Activated B cell treated with CpG ODN at 0.5 μM for 24 hours (primary cell): ENCODE measurements around the gene POU5F1. TPM values are rescaled to one million over a fixed set of nuclear protein-coding genes. Genes with fewer than 3 reads are reported as not detected.

Experiments
- ATAC-seq: fragments of 200-7000 bp; cut with Tn5 transposase; one replicate; pipeline ENCODE4 v1.10.0; 2021; ENCODE audit warnings: low read depth, mild to moderate bottlenecking, moderate library complexity
- CTCF ChIA-PET: fragments of 350-600 bp; sonication (Branson Sonifier 250); formaldehyde crosslinking; loops from one replicate; lab custom pipeline; 2021; ENCODE audit warnings: antibody characterized with exemption; lab: Charles Lee
- POLR2A ChIA-PET: fragments of 350-600 bp; sonication (Branson Sonifier 250); formaldehyde crosslinking; loops from one replicate; lab custom pipeline; 2021; ENCODE audit warnings: antibody characterized with exemption; lab: Charles Lee
- DNase-seq: peaks from one replicate; pipeline ENCODE4 v3.0.0; 2022
- H3K27ac Mint-ChIP-seq: one replicate; pipeline ENCODE4 v1.8.0; 2020; ENCODE audit warnings: mixed read lengths
- H3K27me3 Mint-ChIP-seq: one replicate; pipeline ENCODE4 v1.8.0; 2021; ENCODE audit warnings: mixed read lengths
- H3K36me3 Mint-ChIP-seq: one replicate; pipeline ENCODE4 v1.8.0; 2021; ENCODE audit warnings: low read depth, mixed read lengths
- H3K4me1 Mint-ChIP-seq: one replicate; pipeline ENCODE4 v1.8.0; 2021; ENCODE audit warnings: mixed read lengths
- H3K4me3 Mint-ChIP-seq: one replicate; pipeline ENCODE4 v1.8.0; 2020; ENCODE audit warnings: mild to moderate bottlenecking, mixed read lengths
- H3K9me3 Mint-ChIP-seq: one replicate; pipeline ENCODE4 v1.8.0; 2020; ENCODE audit warnings: mixed read lengths
- CTCF ChIP-seq: fragments of 200-600 bp; IDR thresholded peaks from one replicate; pipeline ENCODE4 v1.8.0; 2022; ENCODE audit warnings: antibody characterized with exemption, mild to moderate bottlenecking
- intact Hi-C: fragments of 100-400 bp; cut with micrococcal nuclease; formaldehyde crosslinking; loops from one replicate; pipeline ENCODE4 v1.15.1; 2024
- total RNA-seq: library from RNA; stranded (reverse); gene quantifications from 2 replicates; pipeline ENCODE4 v1.2.3, GENCODE V29; 2022

The POU5F1 gene
- total RNA-seq, 1 donor from 2014 or later = 4.7 TPM

- intact Hi-C loops = no loop called here
- POLR2A ChIA-PET = interaction anchor here (0.8 kb wide), 1 partner anchor 51 kb away, joined by 6 read pairs; no protein-coding TSS in a partner anchor
- no peaks in the 10 kb centered on the region for H3K27me3 Mint-ChIP-seq
- DNase-seq (no peak), ATAC-seq (no peak)
- H3K9me3 Mint-ChIP-seq = no peaks in the 10 kb centered on the region
- no peak overlapping the region for H3K4me3 Mint-ChIP-seq
- H3K4me1 Mint-ChIP-seq = peaks cover 13% of the 10 kb centered on the region
- H3K36me3 Mint-ChIP-seq = peaks cover 41% of the 10 kb centered on the region
- H3K27ac Mint-ChIP-seq = no peak overlapping the region
- CTCF ChIA-PET = no interaction called here
- no peak for TF ChIP-seq CTCF
Measured at GRCh38 chr6:31152781-31153180, 17.7 kb downstream of the POU5F1 start.

- POLR2A ChIA-PET = interaction anchor here (0.6 kb wide), 1 partner anchor 250 kb away, joined by 7 read pairs; no protein-coding TSS in a partner anchor
- H3K4me1 Mint-ChIP-seq = peaks cover 3% of the 10 kb centered on the region
- peaks cover 55% of the 10 kb centered on the region for H3K36me3 Mint-ChIP-seq
- no peak overlapping the region for H3K4me3 Mint-ChIP-seq
- no peak for DNase-seq
- H3K9me3 Mint-ChIP-seq = no peaks in the 10 kb centered on the region
- intact Hi-C loops = no loop called here
- no peak overlapping the region for H3K27ac Mint-ChIP-seq
- CTCF ChIA-PET = interaction anchor here (0.6 kb wide), 1 partner anchor 737 kb away, joined by 3 read pairs; no protein-coding TSS in a partner anchor
- ATAC-seq = no peak
- no peaks in the 10 kb centered on the region for H3K27me3 Mint-ChIP-seq
- no peak for TF ChIP-seq CTCF
Measured at GRCh38 chr6:31149827-31150447, 20.5 kb downstream of the POU5F1 start.

- Mint-ChIP-seq H3K4me3 (no peak overlapping the region), H3K4me1 (peaks cover 3% of the 10 kb centered on the region), H3K9me3 (no peaks in the 10 kb centered on the region), H3K27me3 (no peaks in the 10 kb centered on the region), H3K27ac (no peak overlapping the region), H3K36me3 (peaks cover 48% of the 10 kb centered on the region)
- DNase-seq (no peak), ATAC-seq (no peak)
- no peak for TF ChIP-seq CTCF
- POLR2A ChIA-PET = interaction anchor here (1.0 kb wide), 1 partner anchor 13 kb away, joined by 4 read pairs; the partner anchor contains the start of gene TCF19
- CTCF ChIA-PET = interaction anchor here (1.0 to 3.1 kb wide), 3 partner anchors 8 to 299 kb away, joined by 3 to 10 read pairs (median 3); no protein-coding TSS in a partner anchor
- intact Hi-C loops = no loop called here
Measured at GRCh38 chr6:31145386-31145785, 25.1 kb downstream of the POU5F1 start.

DNA sequence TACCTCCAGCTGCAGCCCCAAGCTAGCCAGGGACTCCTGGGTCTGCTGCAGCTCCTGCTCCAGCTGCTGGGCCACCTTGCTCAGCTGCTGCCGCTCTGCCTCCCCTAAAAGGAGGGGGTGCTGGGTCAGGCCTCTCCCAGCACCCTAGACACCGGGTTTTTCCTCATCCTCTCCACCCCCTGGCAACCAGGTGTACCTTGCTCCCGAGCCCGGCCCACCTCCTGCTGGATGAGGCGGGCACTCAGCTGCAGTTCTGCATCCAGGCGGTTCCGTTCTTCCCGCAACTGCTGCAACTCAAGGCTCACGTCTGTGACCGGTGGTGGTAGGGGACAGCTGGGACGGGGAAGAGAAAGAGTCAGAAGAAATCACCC is 25.5 kb downstream of the POU5F1 start:
- no peak for ATAC-seq
- peaks cover 44% of the 10 kb centered on the region for H3K36me3 Mint-ChIP-seq
- no peak overlapping the region for H3K27ac Mint-ChIP-seq
- H3K4me3 Mint-ChIP-seq = no peak overlapping the region
- intact Hi-C loops = no loop called here
- no peaks in the 10 kb centered on the region for H3K9me3 Mint-ChIP-seq
- POLR2A ChIA-PET = interaction anchor here (1.0 kb wide), 1 partner anchor 14 kb away, joined by 4 read pairs; the partner anchor contains the start of gene TCF19
- no peak for TF ChIP-seq CTCF
- CTCF ChIA-PET = interaction anchor here (0.8 to 3.1 kb wide), 3 partner anchors 16 to 299 kb away, joined by 3 to 10 read pairs (median 3); no protein-coding TSS in a partner anchor
- no peaks in the 10 kb centered on the region for H3K27me3 Mint-ChIP-seq
- DNase-seq = no peak
- H3K4me1 Mint-ChIP-seq = peaks cover 3% of the 10 kb centered on the region

DNA sequence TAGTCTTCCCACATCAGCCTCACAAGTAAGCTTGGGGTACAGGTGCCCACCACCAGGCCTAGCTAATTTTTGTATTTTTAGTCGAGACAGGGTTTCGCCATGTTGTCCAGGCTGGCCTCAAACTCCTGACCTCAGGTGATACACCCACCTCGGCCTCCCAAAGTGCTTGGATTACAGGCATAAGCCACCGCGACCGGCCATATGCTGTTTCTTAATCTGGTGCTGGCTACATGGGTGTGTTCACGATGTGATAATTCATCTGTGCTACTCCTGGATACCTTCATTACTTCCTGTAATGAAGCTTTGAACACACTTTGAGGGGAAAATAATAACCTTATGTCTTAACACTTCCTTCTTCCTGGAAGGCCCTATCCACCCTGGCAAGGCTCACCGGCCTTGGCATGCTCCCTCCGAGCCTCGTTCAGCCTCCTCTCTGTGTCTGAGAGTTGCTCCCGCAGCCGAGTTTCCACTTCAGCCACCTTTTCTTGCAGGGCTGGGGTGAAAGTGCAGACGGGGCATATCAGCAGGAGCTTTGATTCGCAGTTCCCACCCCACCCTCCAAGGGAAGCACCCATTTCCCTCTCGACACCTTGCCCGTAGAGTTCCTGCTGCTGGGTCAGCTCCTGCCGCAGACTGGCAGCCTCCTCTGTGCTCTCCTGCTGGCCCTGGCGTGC is 26.0 kb downstream of the POU5F1 start:
- DNase-seq (no peak), ATAC-seq (no peak)
- ChIA-PET CTCF (interaction anchor here (0.8 to 3.1 kb wide), 5 partner anchors 10 to 222 kb away, joined by 3 to 10 read pairs (median 3); no protein-coding TSS in a partner anchor), POLR2A (no interaction called here)
- peaks cover 3% of the 10 kb centered on the region for H3K4me1 Mint-ChIP-seq
- intact Hi-C loops = no loop called here
- no peak for TF ChIP-seq CTCF
- no peaks in the 10 kb centered on the region for H3K9me3 Mint-ChIP-seq
- H3K4me3 Mint-ChIP-seq = no peak overlapping the region
- H3K27ac Mint-ChIP-seq = no peak overlapping the region
- H3K36me3 Mint-ChIP-seq = peaks cover 41% of the 10 kb centered on the region
- no peaks in the 10 kb centered on the region for H3K27me3 Mint-ChIP-seq
